Sigmoid colon (tissue), 4 donors: ENCODE measurements around the gene H19.

ENCODE experiments used
- EP300 ChIP-seq, 4 donors: sonication (generic); formaldehyde crosslinking; IDR thresholded peaks; one replicate each; pipeline ENCODE4 v1.6.1; 2017; ENCODE audit warnings: antibody characterized with exemption in 4 of 4
- POLR2A ChIP-seq, 2 donors: fragments of 450-650 bp; IDR thresholded peaks; one replicate each; pipeline ENCODE4 v1.6.1; 2016; ENCODE audit warnings: antibody characterized with exemption in 2 of 2, mild to moderate bottlenecking in 2 of 2, moderate library complexity in 2 of 2
- POLR2AphosphoS5 ChIP-seq, 4 donors: sonication (generic); formaldehyde crosslinking; IDR thresholded peaks; one replicate each; pipeline ENCODE4 v1.6.1; 2017; ENCODE audit warnings: antibody characterized with exemption in 4 of 4
- TF ChIP-seq, protein P1 (sequence below), 4 experiments: fragments of 450-650 bp in 3 of 4; fragments of 200-600 bp in 1 of 4; IDR thresholded peaks; one replicate each; pipeline ENCODE4 v1.5.1; 2016 to 2019; ENCODE audit warnings: antibody characterized with exemption in 4 of 4, mild to moderate bottlenecking in 3 of 4, moderate library complexity in 2 of 4

GRCh38 chr11:2036863-2037486 is 39.3 kb upstream of the H19 start:
- TF ChIP-seq, protein P1, sequence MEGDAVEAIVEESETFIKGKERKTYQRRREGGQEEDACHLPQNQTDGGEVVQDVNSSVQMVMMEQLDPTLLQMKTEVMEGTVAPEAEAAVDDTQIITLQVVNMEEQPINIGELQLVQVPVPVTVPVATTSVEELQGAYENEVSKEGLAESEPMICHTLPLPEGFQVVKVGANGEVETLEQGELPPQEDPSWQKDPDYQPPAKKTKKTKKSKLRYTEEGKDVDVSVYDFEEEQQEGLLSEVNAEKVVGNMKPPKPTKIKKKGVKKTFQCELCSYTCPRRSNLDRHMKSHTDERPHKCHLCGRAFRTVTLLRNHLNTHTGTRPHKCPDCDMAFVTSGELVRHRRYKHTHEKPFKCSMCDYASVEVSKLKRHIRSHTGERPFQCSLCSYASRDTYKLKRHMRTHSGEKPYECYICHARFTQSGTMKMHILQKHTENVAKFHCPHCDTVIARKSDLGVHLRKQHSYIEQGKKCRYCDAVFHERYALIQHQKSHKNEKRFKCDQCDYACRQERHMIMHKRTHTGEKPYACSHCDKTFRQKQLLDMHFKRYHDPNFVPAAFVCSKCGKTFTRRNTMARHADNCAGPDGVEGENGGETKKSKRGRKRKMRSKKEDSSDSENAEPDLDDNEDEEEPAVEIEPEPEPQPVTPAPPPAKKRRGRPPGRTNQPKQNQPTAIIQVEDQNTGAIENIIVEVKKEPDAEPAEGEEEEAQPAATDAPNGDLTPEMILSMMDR (IDR thresholded peaks at IDR 0.05) = no peak
- TF ChIP-seq EP300 (IDR thresholded peaks at IDR 0.05) (no peak), POLR2AphosphoS5 (IDR thresholded peaks at IDR 0.05) (no peak), POLR2A (IDR thresholded peaks at IDR 0.05) (no peak)
